Stimulated activated CD4-positive, alpha-beta T cell treated with anti-CD3 and anti-CD28 coated beads, TNF-alpha, amount 100 ng/mL, for 48 hours (primary cell): ENCODE data around the gene PKN2.
"Not testable (repeated sequence)": the region's sequence is repeated elsewhere in the genome, so short reads cannot be mapped to it uniquely, and the experiment has no call there.

ENCODE experiments used
- DNase-seq, 3 donors: peaks; one replicate each; pipeline ENCODE4 v3.0.0-alpha.2; 2020; ENCODE audit warnings: low read depth in 3 of 3

The PKN2 gene

DNA sequence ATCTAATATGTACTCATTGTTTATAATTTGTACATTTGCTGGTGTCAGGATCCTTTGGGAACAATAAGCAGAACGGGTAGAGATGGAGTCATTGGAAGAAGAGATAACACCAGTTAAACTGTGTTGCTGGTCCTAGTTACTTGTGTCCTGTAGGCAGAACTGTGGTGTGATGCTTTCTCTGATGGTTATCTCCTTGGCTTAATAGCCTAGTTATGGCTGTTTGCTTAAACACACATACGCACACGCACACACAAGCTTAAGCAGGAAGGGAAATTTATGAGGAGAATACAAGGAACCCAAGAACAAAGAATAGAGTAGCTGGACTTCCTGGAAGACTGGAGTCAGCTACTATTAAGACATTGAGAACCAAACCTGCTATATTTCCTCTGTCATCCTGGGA, 5.7 kb upstream of the PKN2 start:
- no peak for DNase-seq

- no peak for DNase-seq
Observed at GRCh38 chr1:88680471-88680870, 3.6 kb upstream of the PKN2 start.

DNA sequence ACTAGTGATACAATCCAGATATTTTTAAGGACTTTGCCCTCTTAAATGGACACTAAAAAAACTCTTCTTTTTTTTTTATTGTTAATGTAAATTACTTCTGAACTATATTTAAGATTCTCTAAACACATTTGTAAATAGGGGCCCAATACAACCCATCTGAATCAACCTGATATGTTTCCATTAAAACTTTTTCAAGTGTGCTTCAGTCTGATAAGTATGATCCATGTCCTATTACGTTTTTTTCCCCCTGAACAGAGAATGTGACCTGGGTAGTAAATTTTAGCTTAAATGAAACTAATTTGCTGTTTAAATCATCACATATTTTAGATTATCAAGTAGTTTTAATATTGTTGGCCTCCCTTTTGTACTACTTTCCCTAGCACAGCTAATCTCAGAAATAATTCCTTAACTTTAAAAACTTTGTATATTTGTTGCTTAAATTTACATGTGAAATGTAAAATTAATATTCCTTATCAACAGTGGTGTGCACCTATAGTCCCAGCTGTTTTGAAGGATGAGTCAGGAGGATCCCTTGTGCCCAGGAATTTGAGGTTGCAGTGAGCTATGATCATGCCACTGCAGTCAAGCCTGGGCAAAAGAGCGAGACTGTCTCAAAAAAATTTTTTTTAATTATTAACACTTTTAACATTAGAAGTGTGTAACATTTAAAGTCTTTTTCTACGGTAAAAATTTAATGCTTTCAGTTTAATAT, 3.0 kb upstream of the PKN2 start:
- DNase-seq = no peak

GRCh38 chr1:88684482-88685258, 597 bp downstream of the PKN2 start:
- DNase-seq = peak; percentile 17 to 62 (median 34)

GRCh38 chr1:88685259-88685620, 1.2 kb downstream of the PKN2 start:
- no peak for DNase-seq

DNA sequence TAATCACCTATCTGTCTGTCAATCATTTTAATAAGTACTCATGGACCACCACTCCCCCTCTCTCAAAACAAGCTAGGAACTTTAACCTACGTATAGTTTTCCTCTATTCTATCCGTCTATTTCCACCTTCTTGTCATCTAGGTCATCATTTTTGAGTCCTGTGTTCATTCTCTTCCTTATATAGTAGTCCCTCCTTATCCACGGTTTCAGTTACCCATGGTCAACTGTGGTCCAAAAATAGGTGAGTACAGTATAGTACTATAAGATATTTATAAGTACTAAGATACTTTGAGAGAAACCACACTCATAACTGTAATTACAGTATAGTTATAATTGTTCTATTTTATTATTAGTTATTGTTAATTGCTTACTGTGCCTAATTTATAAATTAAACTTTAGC, 7.5 kb downstream of the PKN2 start:
- no peak for DNase-seq

DNA sequence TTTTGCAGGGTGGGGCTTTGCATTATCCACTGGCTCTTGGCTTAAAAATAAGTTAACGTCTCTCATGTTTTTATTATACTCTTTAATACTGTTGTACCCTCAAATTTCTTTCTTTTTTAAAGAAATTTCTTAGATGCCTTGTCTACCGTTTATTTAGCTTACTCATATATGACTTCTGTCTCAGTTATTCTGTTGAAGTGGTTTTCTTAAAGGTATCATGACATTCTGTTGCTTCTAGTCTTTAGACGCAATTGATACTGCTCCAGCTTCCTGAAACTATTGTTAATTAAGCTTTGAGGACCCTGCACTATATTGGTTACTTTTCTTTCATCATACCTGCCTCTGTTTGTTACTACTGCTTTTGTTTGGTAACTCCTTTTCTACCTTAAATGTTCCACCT, 11.7 kb downstream of the PKN2 start:
- no peak for DNase-seq

DNA sequence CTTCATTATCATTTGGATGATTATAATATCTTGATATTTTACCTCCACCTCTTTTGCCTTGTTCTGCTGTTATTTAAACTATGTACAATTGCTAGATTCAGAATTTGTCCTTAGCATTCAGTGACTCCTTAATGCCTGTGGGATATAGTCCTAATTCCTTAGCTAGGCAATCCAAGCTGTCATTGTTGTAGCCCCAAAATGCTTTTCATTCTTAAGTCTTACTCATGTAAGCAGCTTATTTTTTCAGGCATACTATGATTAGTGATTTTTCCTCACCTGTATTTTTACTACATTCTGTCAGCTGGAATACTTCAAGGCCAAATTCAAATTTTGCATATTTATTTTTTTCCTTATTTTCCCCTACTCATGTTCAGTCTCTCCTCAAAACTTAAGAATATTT, 13.4 kb downstream of the PKN2 start:
- no peak for DNase-seq

GRCh38 chr1:88698140-88698539, 14.1 kb downstream of the PKN2 start:
- DNase-seq = no peak

GRCh38 chr1:88698764-88699163, 14.7 kb downstream of the PKN2 start:
- no peak for DNase-seq

GRCh38 chr1:88700425-88701013, 16.4 kb downstream of the PKN2 start:
- no peak for DNase-seq

DNA sequence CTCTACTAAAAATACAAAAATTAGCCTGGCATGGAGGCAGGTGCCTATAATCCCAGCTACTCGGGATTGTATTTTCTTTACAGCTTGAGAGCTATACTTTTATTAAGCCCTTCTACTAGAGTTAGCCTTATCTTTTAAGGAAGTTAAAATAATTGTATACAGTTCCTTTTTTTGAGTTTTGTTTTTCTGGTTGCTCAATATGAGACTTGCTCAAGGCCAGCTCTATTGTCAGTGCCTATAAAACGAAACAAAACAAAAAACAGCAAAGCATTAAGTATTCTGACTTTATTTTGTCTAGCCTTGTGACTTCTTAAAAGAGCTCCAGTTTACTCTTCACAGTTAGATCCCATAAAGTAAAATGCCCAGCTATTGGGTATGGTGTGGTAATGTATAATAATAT, 17.2 kb downstream of the PKN2 start:
- no peak for DNase-seq

DNA sequence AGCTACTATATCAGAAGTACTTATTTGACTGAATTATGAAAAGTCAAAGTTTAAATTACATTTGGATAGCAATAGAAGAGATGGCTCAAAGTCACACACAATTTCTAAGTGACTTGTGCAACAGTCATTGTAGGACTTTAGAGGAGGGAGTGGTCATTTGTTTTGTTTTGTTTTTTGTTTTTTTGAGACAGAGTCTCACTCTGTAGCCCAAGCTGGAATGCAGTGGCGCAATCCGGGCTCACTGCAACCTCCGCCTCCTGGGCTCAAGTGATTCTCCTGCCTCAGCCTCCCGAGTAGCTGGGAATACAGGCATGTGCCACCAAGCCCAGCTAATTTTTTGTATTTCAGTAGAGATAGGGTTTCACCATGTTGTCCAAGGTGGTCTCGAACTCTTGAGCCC, 17.7 kb downstream of the PKN2 start:
- not testable (repeated sequence) for DNase-seq

- DNase-seq = no peak
Observed at GRCh38 chr1:88708011-88708410, 23.9 kb downstream of the PKN2 start.

GRCh38 chr1:88712907-88713306, 28.8 kb downstream of the PKN2 start:
- not testable (repeated sequence) for DNase-seq

- DNase-seq = not testable (repeated sequence)
Observed at GRCh38 chr1:88716571-88716970, 32.5 kb downstream of the PKN2 start.

DNA sequence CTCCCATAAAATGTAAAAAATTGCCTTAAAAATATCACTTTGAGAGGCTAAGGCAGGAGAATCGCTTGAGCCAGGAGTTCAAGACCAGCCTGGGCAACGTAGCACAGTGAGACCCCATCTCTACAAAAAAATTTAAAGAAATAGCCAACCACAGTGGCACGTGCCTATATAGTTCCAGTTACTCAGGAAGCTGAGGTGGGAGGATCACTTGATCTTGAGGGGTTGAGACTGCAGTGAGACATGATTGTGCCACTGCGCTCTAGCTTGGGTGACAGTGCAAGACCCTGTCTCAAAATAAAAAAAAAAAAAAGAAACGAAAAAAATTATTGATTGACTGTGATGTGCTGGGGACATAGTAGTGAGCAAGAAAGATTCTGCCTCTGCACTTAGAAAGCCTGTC, 38.4 kb downstream of the PKN2 start:
- DNase-seq = no peak

DNA sequence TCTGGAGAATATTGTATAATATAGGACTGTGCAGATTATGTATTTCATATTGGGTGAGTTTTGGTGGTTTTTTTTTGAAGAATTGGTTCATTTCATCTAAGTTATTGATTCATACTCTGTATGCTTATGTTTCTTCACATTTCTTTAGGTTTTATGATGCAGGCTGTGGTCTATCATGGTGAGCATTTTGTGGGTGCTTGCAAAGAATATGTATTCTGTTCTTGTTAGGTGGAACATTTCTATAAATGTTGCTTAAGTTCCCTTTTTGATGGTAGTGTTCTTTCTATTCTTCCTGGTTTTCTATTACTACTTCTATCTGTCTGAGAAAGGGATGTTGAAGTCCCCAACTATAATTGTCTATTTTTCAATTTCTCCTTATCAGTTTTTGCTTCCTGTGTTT, 42.6 kb downstream of the PKN2 start:
- DNase-seq = no peak

DNA sequence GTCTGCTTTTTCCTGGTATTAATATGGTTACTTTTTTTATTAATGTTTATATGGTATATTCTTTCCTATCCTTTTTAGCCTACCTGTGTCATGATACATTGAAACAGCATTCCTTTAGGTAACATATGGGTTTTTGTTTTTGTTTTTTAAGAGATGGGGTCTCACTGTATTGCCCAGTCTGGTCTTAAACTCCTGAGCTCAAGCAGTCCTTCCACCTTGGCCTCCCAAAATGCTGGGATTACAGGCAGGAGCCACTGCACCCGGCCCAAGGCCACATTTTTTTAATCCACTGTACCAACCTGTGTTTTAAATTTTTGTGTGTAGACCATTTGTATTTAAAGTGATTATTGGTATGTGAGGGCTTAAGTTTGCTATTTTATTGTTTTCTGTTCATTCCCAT, 43.1 kb downstream of the PKN2 start:
- no peak for DNase-seq

- DNase-seq = no peak
Observed at GRCh38 chr1:88729297-88729696, 45.2 kb downstream of the PKN2 start.

- no peak for DNase-seq
Observed at GRCh38 chr1:88730132-88730675, 46.1 kb downstream of the PKN2 start.

DNA sequence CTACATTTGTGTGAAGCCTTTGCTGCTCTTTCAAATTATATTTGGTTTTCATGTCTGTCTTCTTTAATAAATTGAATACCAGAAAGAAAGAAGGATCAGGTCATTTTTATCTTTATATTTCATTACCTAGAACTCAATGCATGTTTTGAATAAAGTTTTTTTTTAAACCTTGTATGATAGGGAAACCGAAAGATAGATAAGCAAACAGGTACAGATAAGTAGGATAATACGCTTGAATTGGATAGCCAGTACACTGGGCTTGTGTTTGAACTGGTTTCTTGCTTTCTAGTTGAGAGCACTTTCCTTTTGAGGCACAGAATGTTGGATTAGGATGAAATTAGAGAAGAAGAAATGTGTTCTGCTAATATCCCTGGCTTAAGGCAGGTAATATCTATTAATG, 46.9 kb downstream of the PKN2 start:
- DNase-seq = no peak
